ENCODE data around the gene CPXM2. TPM values are rescaled to one million over a fixed set of nuclear protein-coding genes. Genes with fewer than 3 reads are reported as not detected.

Gene CPXM2
- polyA plus RNA-seq, 1 donor (not counting 4 experiments of a cell fraction or from before 2014, with no cell fraction given): 0.03 TPM

- Histone ChIP-seq H3K9ac (ENCODE audit: control insufficient read depth, extremely low read depth, insufficient read depth, low read length) (no peak overlapping the region), H3K4me2 (ENCODE audit: control insufficient read depth, extremely low read depth, insufficient read depth, low read depth, low read length) (no peak overlapping the region), H3K9me3 (ENCODE audit: control insufficient read depth, low read depth, low read length) (no peaks in the 10 kb centered on the region), H3K4me3 (ENCODE audit: control insufficient read depth in 2 of 3, extremely low read depth in 1 of 3, insufficient read depth in 2 of 3, low read depth in 1 of 3, low read length in 3 of 3) (no peak overlapping the region), H2AFZ (ENCODE audit: control insufficient read depth, low read length) (no peak overlapping the region), H3K27ac (ENCODE audit: control insufficient read depth, insufficient read depth, low read length) (no peak overlapping the region), H3K27me3 (ENCODE audit: control insufficient read depth, extremely low read depth, insufficient read depth, low read length) (peaks cover 20% of the 10 kb centered on the region), H3K36me3 (ENCODE audit: control insufficient read depth in 2 of 2, extremely low read depth in 1 of 2, insufficient read depth in 2 of 2, low read length in 2 of 2) (no peaks in the 10 kb centered on the region), H4K20me1 (ENCODE audit: control insufficient read depth, extremely low read depth, insufficient read depth, low read length) (no peaks in the 10 kb centered on the region), H3K4me1 (ENCODE audit: control insufficient read depth, extremely low read depth, insufficient read depth, low read length) (no peaks in the 10 kb centered on the region), H3K9me1 (ENCODE audit: control insufficient read depth, extremely low read depth, insufficient read depth, low read length) (no peaks in the 10 kb centered on the region), H3K79me2 (ENCODE audit: control insufficient read depth, insufficient read depth, low read length) (no peaks in the 10 kb centered on the region)
- DNase-seq (ENCODE audit: low read depth, low spot score) (no peak), FAIRE-seq (no peak)
- dilution Hi-C loops (cut with MboI; ENCODE audit: extremely low pct_ligation_motif_present, low sequenced_read_pairs): no loop called here
- no peak for TF ChIP-seq EZH2 (IDR thresholded peaks at IDR 0.05; ENCODE audit: low read length)
- TF ChIP-seq CTCF (optimal IDR thresholded peaks at IDR 0.05 in 1 of 3, IDR thresholded peaks at IDR 0.05 in 1 of 3, conservative IDR thresholded peaks at IDR 0.05 in 1 of 3; ENCODE audit: extremely low read depth in 1 of 3, insufficient read depth in 2 of 3, low read length in 3 of 3): no peak
Observed at GRCh38 chr10:123912466-123912865, 20.9 kb upstream of the CPXM2 start.

- dilution Hi-C loops (cut with MboI; ENCODE audit: extremely low pct_ligation_motif_present, low sequenced_read_pairs): no loop called here
- H2AFZ ChIP-seq (ENCODE audit: control insufficient read depth, low read length): no peak overlapping the region
- H3K27ac ChIP-seq (ENCODE audit: control insufficient read depth, insufficient read depth, low read length): no peak overlapping the region
- no peaks in the 10 kb centered on the region for H4K20me1 ChIP-seq (ENCODE audit: control insufficient read depth, extremely low read depth, insufficient read depth, low read length)
- no peak for FAIRE-seq
- H3K36me3 ChIP-seq (ENCODE audit: control insufficient read depth in 2 of 2, extremely low read depth in 1 of 2, insufficient read depth in 2 of 2, low read length in 2 of 2): no peaks in the 10 kb centered on the region
- no peak for TF ChIP-seq CTCF (optimal IDR thresholded peaks at IDR 0.05 in 1 of 3, IDR thresholded peaks at IDR 0.05 in 1 of 3, conservative IDR thresholded peaks at IDR 0.05 in 1 of 3; ENCODE audit: extremely low read depth in 1 of 3, insufficient read depth in 2 of 3, low read length in 3 of 3)
- no peak for TF ChIP-seq EZH2 (IDR thresholded peaks at IDR 0.05; ENCODE audit: low read length)
- H3K79me2 ChIP-seq (ENCODE audit: control insufficient read depth, insufficient read depth, low read length): no peaks in the 10 kb centered on the region
- peaks cover 25% of the 10 kb centered on the region for H3K27me3 ChIP-seq (ENCODE audit: control insufficient read depth, extremely low read depth, insufficient read depth, low read length)
- H3K4me2 ChIP-seq (ENCODE audit: control insufficient read depth, extremely low read depth, insufficient read depth, low read depth, low read length): no peak overlapping the region
- H3K9ac ChIP-seq (ENCODE audit: control insufficient read depth, extremely low read depth, insufficient read depth, low read length): no peak overlapping the region
- no peaks in the 10 kb centered on the region for H3K9me1 ChIP-seq (ENCODE audit: control insufficient read depth, extremely low read depth, insufficient read depth, low read length)
- H3K4me3 ChIP-seq (ENCODE audit: control insufficient read depth in 2 of 3, extremely low read depth in 1 of 3, insufficient read depth in 2 of 3, low read depth in 1 of 3, low read length in 3 of 3): no peak overlapping the region
- no peaks in the 10 kb centered on the region for H3K4me1 ChIP-seq (ENCODE audit: control insufficient read depth, extremely low read depth, insufficient read depth, low read length)
- no peaks in the 10 kb centered on the region for H3K9me3 ChIP-seq (ENCODE audit: control insufficient read depth, low read depth, low read length)
- no peak for DNase-seq (ENCODE audit: low read depth, low spot score)
Observed at GRCh38 chr10:123911866-123912265, 20.3 kb upstream of the CPXM2 start.
